ENCODE results near the gene FASLG.

The FASLG gene

DNA sequence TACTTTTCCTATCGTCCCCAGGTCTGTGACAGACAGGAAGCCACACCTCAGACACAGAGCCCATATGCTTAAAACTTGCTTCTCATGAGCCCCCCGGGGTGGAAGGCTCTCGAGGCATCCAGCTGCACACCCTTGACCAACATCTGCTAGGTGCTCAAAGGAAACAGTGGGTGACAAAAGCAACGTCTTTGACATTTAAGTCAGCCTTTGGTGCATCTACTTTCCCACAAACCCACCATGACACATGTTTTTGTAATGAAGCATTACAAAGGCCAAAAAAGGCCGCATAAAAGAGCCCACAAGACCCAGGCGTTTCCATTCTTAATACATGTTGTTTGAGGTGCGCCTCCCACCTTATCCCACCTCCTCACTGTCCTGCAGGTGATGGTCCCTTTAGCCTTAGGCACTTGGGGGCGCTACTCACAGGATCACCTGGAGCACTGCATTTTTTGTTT is 11.8 kb upstream of the FASLG start:
- DNase-seq, result no peak

DNA sequence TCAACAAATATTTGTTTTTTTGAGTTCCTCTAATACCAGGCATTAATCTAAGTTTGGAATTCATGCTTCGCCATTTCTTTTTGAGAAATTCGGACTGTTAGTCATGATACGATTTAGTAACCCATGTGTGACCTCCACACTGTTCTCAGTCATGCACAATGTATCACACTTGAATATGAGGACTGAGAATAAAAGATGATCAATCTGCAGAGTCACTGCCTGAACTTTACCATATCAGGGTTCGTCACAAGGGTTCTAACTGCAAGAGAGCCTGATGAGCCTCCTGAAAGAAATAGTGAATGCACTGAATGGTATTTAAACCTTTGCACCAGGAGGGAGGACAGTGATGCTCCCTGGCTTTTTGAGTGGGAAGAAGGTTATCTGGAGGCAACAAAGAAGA is 10.9 kb upstream of the FASLG start:
- DNase-seq, result no peak

DNA sequence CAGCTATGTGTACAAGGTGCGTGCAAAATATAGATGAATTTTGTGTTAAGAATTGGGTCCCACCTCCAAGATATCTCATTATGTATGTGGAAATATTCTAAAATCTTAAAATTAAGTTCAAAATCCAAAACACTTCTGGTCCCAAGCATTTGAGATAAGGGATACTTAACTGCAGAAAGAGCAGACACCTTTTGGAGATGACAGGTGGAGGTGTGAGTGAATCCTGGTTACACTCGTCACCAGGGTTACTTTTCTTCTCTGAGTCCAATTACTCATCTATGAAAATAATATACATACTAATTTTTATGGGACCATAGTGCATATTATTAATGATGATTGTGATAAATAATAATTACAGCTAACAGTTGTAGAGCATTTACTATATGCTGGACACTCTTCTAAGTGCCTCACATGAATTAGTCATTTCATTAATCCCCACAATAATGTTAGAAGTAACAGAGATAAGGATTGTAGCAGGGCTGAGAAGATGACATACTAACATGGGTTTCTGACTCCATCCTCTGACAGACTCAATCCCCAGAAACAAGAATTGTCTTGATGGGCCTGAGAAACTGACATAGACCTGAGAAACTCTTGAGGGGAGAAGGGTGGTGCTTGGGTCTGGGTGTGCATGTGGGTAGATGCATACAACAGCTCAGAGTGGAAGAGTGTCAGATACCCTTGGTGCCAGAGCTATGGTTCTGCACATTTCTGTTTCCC is 8.3 kb upstream of the FASLG start:
- DNase-seq, result no peak

DNA sequence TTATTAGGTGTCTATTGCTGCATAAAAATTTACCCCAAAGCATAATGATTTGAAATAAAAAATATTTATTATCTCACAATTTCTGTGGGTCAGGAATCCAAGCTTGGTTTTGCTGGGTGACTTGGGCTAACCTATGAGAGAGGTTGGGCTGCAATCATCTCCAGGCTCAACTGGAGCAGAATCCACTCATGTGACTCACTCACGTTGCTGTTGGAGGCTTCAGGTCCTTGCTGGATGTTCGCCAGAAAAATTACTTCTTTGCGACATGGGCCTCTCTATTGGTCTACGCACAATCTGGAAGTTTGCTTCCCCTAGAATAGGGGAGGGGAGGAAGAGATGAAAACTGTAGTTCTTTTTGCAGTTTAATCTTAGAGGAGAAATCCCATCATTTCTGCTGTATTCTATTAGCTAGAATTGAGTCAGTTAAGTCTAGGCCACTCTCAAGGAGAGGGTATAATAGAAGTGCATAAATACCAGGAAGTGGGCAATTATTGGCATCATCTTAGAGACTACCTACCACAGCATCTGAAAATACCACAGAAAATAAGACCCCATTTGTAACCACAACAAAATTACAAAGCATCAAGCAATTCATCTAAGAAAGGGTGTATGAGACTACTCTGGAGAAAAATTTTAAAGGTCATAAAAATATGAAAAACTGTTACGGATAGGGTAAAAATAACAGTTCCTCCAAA is 5.7 kb upstream of the FASLG start:
- no peak for DNase-seq

GRCh38 chr1:172654535-172654934 is 4.4 kb upstream of the FASLG start:
- no peak for DNase-seq

DNA sequence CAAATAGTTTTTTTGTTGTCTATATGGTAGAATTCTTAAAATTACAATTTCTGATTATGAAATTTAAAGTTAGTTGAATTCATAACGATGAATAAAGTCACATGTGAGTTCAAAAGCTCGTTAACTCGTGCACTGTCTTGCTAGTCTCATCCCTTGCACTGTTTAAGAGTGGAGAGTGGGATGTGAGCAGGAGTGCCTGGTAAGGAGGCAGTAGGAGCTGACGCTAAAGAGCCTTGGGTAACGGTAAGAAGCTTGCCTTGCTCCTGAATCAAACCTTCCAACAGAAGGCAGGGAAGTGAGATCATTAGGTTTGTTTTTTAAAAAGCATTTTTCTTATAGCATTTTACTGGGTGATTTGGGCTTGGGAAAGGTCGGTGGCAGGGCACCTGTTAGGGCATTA is 2.3 kb upstream of the FASLG start:
- DNase-seq, result no peak

GRCh38 chr1:172657586-172657985 is 1.3 kb upstream of the FASLG start:
- DNase-seq, result no peak

- DNase-seq, result no peak
Observed at GRCh38 chr1:172661107-172661506, 2.2 kb downstream of the FASLG start.

GRCh38 chr1:172662464-172663109 is 3.7 kb downstream of the FASLG start:
- peak; percentile 97 to 98 for DNase-seq

GRCh38 chr1:172663732-172664131 is 4.8 kb downstream of the FASLG start:
- DNase-seq, result no peak

DNA sequence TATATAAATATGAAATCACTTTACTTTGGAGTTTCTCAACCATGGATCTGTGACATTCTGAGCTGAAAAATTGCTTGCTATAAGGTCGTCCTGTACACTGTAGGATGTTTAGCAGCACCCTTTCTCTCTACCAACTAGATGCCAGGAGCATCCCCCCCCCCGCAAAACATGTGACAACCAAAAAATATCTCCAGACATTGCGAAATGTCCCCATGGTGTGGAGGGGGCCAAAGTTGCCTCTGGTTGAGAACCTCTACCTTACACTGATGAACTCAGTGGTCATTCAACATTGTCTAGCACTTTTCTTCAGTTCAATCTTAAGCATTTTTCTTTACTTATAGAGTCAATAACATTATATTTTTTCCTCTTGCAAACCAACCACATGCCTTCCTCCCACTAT is 9.2 kb downstream of the FASLG start:
- DNase-seq, result no peak

DNA sequence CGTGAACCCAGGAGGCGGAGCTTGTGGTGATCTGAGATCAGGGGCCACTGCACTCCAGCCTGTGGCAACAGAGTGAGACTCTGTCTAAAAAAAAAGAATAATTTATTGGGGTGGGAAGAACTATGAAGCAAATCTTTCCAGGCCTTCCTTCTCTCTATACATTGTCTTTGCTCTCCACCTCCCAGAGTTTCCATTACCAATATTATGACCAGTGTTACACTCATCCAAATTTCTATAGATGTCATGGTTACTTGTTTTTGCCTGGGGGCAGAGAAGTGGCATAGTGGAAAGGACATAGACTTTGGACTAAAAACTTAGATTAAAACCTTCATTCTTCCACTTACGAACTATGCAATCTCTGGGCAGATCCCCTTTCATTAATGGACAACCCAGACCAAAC is 10.1 kb downstream of the FASLG start:
- DNase-seq, result no peak

DNA sequence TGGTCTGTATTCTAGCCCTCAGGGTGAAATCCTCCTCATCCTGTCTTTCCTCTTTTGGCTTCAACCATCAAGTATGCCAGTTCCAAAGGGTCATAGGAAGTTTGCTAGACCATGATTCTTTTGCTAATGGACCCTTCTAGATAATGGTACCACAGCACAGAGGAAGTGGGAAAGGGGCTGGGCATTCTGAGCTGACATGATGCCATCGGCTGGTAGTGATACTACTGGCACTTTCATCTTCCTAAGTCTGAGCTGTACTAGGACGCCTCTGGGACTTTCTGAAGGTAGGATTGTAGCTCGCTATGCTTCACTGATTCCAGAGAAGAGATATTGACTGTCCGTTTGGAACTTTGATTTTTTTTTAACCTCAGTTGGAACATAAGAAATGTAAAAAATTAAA is 11.4 kb downstream of the FASLG start:
- no peak for DNase-seq

DNA sequence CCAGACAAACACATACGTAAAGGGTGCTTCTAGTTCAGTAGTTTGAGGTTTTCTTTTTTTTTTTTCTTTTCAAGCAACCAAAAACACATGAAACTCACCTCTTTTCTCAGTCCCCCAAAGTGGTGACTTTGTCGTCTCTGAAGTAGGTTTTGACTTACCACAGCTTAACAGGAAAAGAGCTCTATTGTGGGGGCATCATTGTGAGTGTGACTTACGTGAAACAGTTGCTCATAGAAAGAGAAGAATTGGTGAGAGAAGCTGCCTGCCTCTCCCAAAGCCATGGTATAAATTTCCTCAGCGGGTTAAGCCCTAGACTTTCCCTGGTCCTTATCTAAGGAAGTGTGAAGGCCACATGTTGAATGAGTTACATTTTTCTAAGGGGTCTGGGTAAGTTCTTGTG is 11.9 kb downstream of the FASLG start:
- DNase-seq, result no peak

DNA sequence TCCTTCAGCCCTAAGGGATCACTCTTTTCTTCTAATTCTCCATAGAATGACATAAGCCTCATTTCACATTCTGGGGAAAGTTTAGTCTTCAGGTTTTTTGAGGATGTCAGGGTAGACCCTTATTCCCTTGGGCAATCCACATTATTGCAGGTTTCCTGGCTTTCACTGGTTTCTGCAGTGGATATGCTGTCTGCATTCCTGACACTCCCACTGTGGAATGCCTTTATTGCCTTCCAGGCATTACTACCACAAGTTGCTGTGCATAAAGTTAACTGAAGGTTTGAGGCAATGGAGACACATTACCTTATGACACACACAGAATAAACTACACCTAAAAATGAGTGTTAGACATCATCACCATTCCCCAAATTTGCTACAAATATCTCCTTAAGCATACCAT is 12.7 kb downstream of the FASLG start:
- no peak for DNase-seq

DNA sequence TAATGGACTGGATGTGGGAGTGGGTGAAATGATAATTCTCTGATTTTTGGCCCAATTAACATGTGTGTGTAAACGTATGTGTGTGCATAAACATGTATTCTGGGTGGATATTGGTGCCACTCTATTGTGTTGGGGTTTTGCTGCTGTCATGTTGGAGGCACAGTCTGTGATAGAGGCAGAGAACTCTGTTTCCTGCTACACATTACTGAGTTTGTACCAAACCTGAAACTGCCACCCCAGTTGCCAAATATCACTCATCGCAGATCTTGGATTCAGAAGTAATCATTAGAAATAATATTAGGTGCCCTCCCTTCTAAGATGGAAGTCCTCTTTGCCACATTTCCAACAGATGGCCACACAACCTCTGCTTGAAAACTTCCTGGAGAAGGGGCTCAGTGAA is 13.8 kb downstream of the FASLG start:
- DNase-seq, result no peak

DNA sequence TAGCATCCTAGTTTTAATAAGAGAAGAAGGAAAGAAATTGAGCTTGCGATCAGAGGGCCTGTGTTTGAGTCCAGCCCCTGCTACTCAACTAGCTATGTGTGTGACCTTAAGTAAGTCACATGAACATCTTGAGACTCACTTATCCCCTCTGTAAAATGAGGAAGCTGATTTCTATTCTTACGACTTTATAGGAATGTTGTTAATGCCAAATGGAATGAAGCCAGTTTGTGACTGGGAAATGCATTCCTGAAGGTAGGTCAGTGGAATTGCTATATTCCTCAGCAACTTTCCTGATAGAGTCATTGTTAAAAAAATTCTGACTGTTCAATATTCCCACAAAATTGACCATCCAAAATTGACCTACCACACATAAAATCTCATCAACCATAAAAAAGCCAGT is 14.9 kb downstream of the FASLG start:
- no peak for DNase-seq

- DNase-seq, result no peak
Observed at GRCh38 chr1:172674831-172675613, 16.1 kb downstream of the FASLG start.

GRCh38 chr1:172679000-172679772 is 20.3 kb downstream of the FASLG start:
- DNase-seq, result no peak

GRCh38 chr1:172680244-172680643 is 21.3 kb downstream of the FASLG start:
- DNase-seq, result no peak

- DNase-seq, result peak in 1 of 2 experiments; percentile 3
Observed at GRCh38 chr1:172680733-172681275, 21.9 kb downstream of the FASLG start.

DNA sequence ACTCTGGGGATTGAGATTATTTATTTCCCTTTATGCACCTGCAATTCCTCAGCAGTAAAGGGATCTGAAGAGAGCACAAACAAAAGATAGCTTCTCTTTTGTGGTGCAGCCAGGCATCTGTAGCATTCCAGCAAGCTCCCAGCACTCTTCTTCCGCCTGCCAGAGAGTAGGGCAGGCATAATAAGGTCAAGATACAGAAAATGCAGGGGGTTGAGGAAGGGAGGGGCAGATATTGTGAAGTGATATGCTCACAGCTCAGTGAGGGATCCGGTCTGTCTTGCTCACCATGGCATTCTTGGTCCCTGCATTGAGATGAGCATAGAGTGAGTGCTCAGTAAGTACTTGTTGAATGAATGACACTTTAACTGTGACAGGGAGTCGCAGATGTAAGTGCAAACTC is 23.9 kb downstream of the FASLG start:
- no peak for DNase-seq
